ENCODE results near the gene PARP11.

Gene PARP11

GRCh38 chr12:3790642-3791041 lies 82.6 kb downstream of the PARP11 start:
- TF ChIP-seq EZH2 (IDR thresholded peaks at IDR 0.05; ENCODE audit: borderline replicate concordance, low read length): no peak
- Histone ChIP-seq H3K4me2 (ENCODE audit: low read length) (no peak overlapping the region), H2AFZ (ENCODE audit: low read length) (no peak overlapping the region), H3K9me3 (ENCODE audit: low read length) (no peaks in the 10 kb centered on the region), H3K36me3 (ENCODE audit: insufficient read depth, low read length) (no peaks in the 10 kb centered on the region), H3K4me1 (ENCODE audit: insufficient read depth, low read length, severe bottlenecking) (no peaks in the 10 kb centered on the region), H3K79me2 (ENCODE audit: insufficient read depth, low read length) (no peaks in the 10 kb centered on the region), H3K9me2 (ENCODE audit: low read depth, low read length) (no peaks in the 10 kb centered on the region), H3K27me3 (ENCODE audit: insufficient read depth, low read length) (no peaks in the 10 kb centered on the region), H3K9ac (ENCODE audit: low read length) (no peak overlapping the region), H4K20me1 (ENCODE audit: insufficient read depth, low read length) (no peaks in the 10 kb centered on the region), H3K4me3 (ENCODE audit: low read depth, low read length, poor library complexity, severe bottlenecking) (no peak overlapping the region), H3K27ac (ENCODE audit: low read depth, low read length, poor library complexity, severe bottlenecking) (no peak overlapping the region), H3F3A (ENCODE audit: insufficient read depth, low read length) (no peaks in the 10 kb centered on the region)

- H3K79me2 ChIP-seq (ENCODE audit: insufficient read depth, low read length): no peaks in the 10 kb centered on the region
- no peak overlapping the region for H3K4me3 ChIP-seq (ENCODE audit: low read depth, low read length, poor library complexity, severe bottlenecking)
- no peaks in the 10 kb centered on the region for H4K20me1 ChIP-seq (ENCODE audit: insufficient read depth, low read length)
- no peak overlapping the region for H3K4me2 ChIP-seq (ENCODE audit: low read length)
- H2AFZ ChIP-seq (ENCODE audit: low read length): no peak overlapping the region
- no peaks in the 10 kb centered on the region for H3K4me1 ChIP-seq (ENCODE audit: insufficient read depth, low read length, severe bottlenecking)
- H3K9ac ChIP-seq (ENCODE audit: low read length): no peak overlapping the region
- H3K9me2 ChIP-seq (ENCODE audit: low read depth, low read length): no peaks in the 10 kb centered on the region
- TF ChIP-seq, protein P1, sequence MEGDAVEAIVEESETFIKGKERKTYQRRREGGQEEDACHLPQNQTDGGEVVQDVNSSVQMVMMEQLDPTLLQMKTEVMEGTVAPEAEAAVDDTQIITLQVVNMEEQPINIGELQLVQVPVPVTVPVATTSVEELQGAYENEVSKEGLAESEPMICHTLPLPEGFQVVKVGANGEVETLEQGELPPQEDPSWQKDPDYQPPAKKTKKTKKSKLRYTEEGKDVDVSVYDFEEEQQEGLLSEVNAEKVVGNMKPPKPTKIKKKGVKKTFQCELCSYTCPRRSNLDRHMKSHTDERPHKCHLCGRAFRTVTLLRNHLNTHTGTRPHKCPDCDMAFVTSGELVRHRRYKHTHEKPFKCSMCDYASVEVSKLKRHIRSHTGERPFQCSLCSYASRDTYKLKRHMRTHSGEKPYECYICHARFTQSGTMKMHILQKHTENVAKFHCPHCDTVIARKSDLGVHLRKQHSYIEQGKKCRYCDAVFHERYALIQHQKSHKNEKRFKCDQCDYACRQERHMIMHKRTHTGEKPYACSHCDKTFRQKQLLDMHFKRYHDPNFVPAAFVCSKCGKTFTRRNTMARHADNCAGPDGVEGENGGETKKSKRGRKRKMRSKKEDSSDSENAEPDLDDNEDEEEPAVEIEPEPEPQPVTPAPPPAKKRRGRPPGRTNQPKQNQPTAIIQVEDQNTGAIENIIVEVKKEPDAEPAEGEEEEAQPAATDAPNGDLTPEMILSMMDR (IDR thresholded peaks at IDR 0.05; ENCODE audit: low read length): no peak
- no peak for TF ChIP-seq EZH2 (IDR thresholded peaks at IDR 0.05; ENCODE audit: borderline replicate concordance, low read length)
- H3F3A ChIP-seq (ENCODE audit: insufficient read depth, low read length): no peaks in the 10 kb centered on the region
- no peaks in the 10 kb centered on the region for H3K36me3 ChIP-seq (ENCODE audit: insufficient read depth, low read length)
- H3K27ac ChIP-seq (ENCODE audit: low read depth, low read length, poor library complexity, severe bottlenecking): no peak overlapping the region
- no peaks in the 10 kb centered on the region for H3K27me3 ChIP-seq (ENCODE audit: insufficient read depth, low read length)
- H3K9me3 ChIP-seq (ENCODE audit: low read length): no peaks in the 10 kb centered on the region
These were observed 83.4 kb downstream of the PARP11 start for GRCh38 chr12:3789838-3790237.

DNA sequence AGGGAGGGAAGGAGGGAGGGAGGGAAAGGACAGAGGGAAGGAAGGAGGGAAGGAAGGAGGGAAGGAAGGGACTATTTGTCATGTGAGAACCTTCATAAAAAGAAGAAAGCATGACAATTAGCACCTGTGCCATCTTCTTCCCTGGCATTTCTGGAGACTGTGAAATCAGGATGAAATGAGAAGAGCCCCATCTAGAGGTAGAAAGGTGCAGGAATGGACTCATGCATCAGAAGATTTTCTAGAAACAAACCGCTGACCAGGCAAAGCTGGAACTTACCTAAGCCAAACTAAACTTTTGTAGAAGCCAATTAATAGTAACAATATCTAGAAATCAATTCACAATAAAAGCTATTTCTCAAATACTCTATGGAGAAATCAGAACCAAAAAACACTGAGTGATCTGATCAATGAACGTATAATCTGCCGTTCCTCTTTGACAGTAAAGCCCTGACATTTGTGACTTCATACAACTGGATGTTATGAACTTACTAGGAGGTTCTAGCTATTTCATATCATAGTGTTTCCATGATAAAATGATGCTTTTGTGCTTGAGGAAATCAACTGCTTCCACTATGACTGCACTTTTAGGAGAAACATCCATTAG lies 95.9 kb downstream of the PARP11 start:
- Histone ChIP-seq H3K9me2 (ENCODE audit: low read depth, low read length) (no peaks in the 10 kb centered on the region), H3K79me2 (ENCODE audit: insufficient read depth, low read length) (no peaks in the 10 kb centered on the region), H3K27me3 (ENCODE audit: insufficient read depth, low read length) (no peaks in the 10 kb centered on the region; the same call in 1 of the 2 replicates), H3K9ac (ENCODE audit: low read length) (no peak overlapping the region), H3K9me3 (ENCODE audit: low read length) (no peaks in the 10 kb centered on the region), H4K20me1 (ENCODE audit: insufficient read depth, low read length) (no peaks in the 10 kb centered on the region), H2AFZ (ENCODE audit: low read length) (no peak overlapping the region), H3F3A (ENCODE audit: insufficient read depth, low read length) (no peaks in the 10 kb centered on the region), H3K36me3 (ENCODE audit: insufficient read depth, low read length) (no peaks in the 10 kb centered on the region), H3K4me1 (ENCODE audit: insufficient read depth, low read length, severe bottlenecking) (no peaks in the 10 kb centered on the region), H3K4me3 (ENCODE audit: low read depth, low read length, poor library complexity, severe bottlenecking) (no peak overlapping the region), H3K27ac (ENCODE audit: low read depth, low read length, poor library complexity, severe bottlenecking) (no peak overlapping the region), H3K4me2 (ENCODE audit: low read length) (no peak overlapping the region)
- no peak for TF ChIP-seq EZH2 (IDR thresholded peaks at IDR 0.05; ENCODE audit: borderline replicate concordance, low read length)
- TF ChIP-seq, protein P1 (IDR thresholded peaks at IDR 0.05; ENCODE audit: low read length): peak; percentile 80
